ENCODE results near the gene NPAS3.

NPAS3 gene

DNA sequence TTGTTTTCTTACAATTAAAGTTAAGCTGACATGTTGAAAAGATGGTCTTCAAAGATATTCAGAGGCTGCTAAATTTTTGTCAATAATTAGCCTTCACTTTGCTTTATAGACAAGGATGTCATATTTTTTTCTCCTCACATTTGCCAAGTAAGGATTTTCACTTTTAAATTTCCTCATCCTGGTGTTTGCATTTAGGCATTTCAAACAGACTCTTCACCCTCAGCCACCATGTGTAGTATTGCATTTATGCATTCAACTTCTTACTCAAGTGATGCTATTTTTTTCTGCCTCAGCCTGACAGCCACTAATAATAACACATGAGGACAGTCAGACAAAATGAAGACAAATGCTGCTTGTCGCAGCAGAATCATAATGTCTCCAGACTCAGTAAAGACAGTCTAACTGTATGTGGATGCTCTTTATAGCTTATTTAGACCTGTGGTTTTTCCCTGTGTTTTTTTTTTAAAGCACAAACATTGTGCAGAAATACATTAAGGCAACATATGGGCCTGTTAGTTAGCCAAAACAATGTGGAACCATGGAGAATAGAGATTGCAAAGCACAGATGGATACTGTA is 481.5 kb downstream of the NPAS3 start:
- TF ChIP-seq POLR2AphosphoS5 (IDR thresholded peaks at IDR 0.05; ENCODE audit: low read depth, low read length) (no peak), TAF1 (IDR thresholded peaks at IDR 0.05; ENCODE audit: low read depth, low read length) (no peak), POLR2A (IDR thresholded peaks at IDR 0.05; ENCODE audit: low read depth, low read length) (no peak), PAX5 (IDR thresholded peaks at IDR 0.05; ENCODE audit: insufficient read depth, low read length, severe bottlenecking) (no peak), POU2F2 (IDR thresholded peaks at IDR 0.05; ENCODE audit: low read depth, low read length) (no peak), SPI1 (IDR thresholded peaks at IDR 0.05; ENCODE audit: low read depth, low read length) (no peak)
- FAIRE-seq (no peak), DNase-seq (ENCODE audit: insufficient read length, low spot score) (no peak)

DNA sequence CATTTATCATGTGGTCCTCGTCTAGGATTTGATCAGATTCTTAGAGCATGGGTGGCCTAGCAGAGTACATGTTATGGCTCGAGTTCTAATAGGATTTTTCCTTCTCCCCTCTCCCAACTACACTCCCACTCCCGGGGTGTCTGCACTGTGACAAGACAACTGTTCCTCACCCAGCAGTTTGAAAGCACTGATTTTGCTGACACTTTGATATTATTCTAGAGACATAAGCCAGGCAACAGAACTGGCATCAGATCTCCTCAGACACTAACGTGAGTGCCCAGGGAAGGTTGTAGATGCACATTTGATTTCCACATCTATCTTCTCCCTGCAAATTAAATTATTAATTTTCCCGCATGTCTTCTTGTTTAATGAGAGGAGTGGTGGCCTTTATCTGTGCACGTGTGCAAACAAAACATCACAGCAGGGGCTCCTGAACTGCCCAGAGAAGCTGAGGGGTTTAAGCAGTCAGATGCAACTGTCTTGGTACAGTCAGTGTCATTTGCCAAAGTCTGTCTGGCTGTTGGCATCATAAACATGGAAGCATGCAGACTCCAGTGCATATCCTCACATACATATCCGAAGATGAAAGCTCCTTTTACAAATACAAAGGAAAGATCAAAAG is 491.8 kb downstream of the NPAS3 start:
- FAIRE-seq (no peak), DNase-seq (ENCODE audit: insufficient read length, low spot score) (no peak)
- TF ChIP-seq POLR2AphosphoS5 (IDR thresholded peaks at IDR 0.05; ENCODE audit: low read depth, low read length) (no peak), POU2F2 (IDR thresholded peaks at IDR 0.05; ENCODE audit: low read depth, low read length) (no peak), POLR2A (IDR thresholded peaks at IDR 0.05; ENCODE audit: low read depth, low read length) (no peak), TAF1 (IDR thresholded peaks at IDR 0.05; ENCODE audit: low read depth, low read length) (no peak), SPI1 (IDR thresholded peaks at IDR 0.05; ENCODE audit: low read depth, low read length) (no peak), PAX5 (IDR thresholded peaks at IDR 0.05; ENCODE audit: insufficient read depth, low read length, severe bottlenecking) (no peak)

DNA sequence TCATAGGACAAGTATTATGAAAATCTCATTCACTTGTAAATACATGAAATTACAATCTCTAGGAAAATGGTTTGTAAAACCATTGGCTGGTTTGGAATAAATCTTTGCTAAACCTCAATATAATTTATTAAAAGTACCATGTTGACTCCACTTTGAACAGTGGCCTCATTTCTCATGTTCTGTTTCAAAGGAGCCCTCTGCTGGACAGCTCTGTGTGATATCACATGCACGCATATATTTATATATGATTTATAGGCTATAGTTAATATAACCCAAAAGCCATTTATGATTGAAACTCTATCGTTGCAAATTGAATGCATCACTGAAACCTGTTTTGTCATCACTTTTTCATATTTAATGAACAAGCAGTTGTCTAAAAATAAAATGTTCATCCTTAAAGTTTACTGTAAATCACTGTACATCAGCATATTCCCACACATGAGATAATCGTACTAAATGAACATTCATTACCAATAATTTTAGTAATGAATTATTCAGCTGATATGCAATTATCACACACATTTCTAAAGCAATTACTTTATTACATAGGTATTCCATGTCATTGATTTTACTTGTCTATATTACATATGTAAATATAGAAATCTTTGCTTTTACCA is 493.8 kb downstream of the NPAS3 start:
- DNase-seq (ENCODE audit: insufficient read length, low spot score) (no peak), FAIRE-seq (no peak)
- TF ChIP-seq POU2F2 (IDR thresholded peaks at IDR 0.05; ENCODE audit: low read depth, low read length) (no peak), POLR2AphosphoS5 (IDR thresholded peaks at IDR 0.05; ENCODE audit: low read depth, low read length) (no peak), PAX5 (IDR thresholded peaks at IDR 0.05; ENCODE audit: insufficient read depth, low read length, severe bottlenecking) (no peak), POLR2A (IDR thresholded peaks at IDR 0.05; ENCODE audit: low read depth, low read length) (no peak), SPI1 (IDR thresholded peaks at IDR 0.05; ENCODE audit: low read depth, low read length) (no peak), TAF1 (IDR thresholded peaks at IDR 0.05; ENCODE audit: low read depth, low read length) (no peak)

DNA sequence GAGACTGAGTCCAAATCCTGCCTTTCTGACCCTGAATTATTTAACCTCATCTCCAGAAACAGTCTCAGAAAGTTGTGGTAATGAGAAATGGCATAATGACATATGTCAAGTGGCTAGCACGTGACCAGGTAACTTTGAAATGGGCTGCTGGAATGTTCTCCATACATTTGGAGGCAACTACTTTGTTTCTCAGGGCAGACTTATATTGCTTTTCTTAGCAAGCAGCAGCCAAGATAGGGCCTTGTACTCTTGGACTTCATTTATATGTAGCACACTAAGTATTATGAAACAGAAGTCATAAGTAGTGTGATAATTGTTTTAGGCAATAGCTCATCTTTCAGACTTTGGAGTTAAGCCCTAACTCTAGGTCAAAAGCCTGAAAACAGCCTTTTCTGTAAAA is 494.7 kb downstream of the NPAS3 start:
- TF ChIP-seq PAX5 (IDR thresholded peaks at IDR 0.05; ENCODE audit: insufficient read depth, low read length, severe bottlenecking) (no peak), TAF1 (IDR thresholded peaks at IDR 0.05; ENCODE audit: low read depth, low read length) (no peak), POLR2A (IDR thresholded peaks at IDR 0.05; ENCODE audit: low read depth, low read length) (no peak)
- DNase-seq (ENCODE audit: insufficient read length, low spot score) (no peak), FAIRE-seq (no peak)

DNA sequence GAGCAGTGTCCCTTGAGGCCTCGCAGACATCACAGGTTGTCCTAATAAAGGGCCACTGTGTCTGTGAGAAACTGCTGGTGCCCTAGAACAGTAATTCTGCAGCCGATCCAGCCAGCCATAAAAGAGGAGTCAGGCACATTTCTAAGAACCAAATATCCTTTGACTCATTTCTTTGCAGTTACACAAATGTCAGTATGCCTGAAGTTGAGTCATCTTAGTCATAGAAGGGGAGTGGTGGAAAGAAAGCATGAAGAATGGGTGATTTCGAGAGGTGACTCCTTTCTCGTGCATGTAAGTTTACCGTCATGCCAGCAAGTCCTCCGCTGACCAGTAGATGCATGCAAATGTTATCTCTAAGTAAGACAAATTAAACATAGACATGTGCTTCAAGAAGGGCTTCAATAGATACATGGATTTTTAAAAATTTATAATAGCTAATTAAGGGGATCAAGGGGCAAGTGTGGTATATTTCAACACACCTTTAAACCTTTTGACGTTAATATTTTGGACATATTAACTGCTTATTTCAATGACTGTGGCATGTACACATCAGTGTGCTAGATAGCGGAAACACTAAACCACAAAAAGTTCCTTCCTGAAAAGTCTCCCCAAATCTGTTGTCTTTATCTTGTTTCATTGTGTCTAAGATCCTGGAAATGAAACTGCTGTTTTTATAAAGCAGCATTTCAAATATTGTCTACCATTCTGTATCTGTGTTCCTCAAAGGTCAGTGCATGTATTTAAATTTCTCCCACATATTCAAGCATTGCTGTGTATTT is 497.4 kb downstream of the NPAS3 start:
- FAIRE-seq (no peak), DNase-seq (ENCODE audit: insufficient read length, low spot score) (no peak)
- TF ChIP-seq POU2F2 (IDR thresholded peaks at IDR 0.05; ENCODE audit: low read depth, low read length) (no peak), SPI1 (IDR thresholded peaks at IDR 0.05; ENCODE audit: low read depth, low read length) (no peak), POLR2A (IDR thresholded peaks at IDR 0.05; ENCODE audit: low read depth, low read length) (no peak), TAF1 (IDR thresholded peaks at IDR 0.05; ENCODE audit: low read depth, low read length) (no peak), POLR2AphosphoS5 (IDR thresholded peaks at IDR 0.05; ENCODE audit: low read depth, low read length) (no peak), PAX5 (IDR thresholded peaks at IDR 0.05; ENCODE audit: insufficient read depth, low read length, severe bottlenecking) (no peak)

DNA sequence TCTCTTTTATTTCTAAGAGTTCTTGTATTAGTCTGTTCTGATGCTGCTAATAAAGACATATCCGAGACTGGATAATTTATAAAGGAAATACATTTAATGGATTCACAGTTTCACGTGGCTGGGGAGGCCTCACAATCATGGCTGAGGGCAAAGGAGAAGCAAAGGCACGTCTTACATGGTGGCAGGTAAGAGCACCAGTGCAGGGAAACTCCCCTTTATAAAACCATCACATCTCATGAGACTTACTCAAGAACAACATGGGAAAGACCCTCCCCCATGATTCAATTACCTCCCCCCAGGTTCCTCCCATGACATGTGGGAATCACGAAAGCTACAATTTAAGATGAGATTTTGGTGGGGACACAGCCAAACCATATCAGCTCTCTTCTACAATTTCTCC is 503.0 kb downstream of the NPAS3 start:
- no peak for TF ChIP-seq PAX5 (IDR thresholded peaks at IDR 0.05; ENCODE audit: insufficient read depth, low read length, severe bottlenecking)
- no peak for TF ChIP-seq POLR2AphosphoS5 (IDR thresholded peaks at IDR 0.05; ENCODE audit: low read depth, low read length)
- DNase-seq (ENCODE audit: insufficient read length, low spot score) (no peak), FAIRE-seq (no peak)

DNA sequence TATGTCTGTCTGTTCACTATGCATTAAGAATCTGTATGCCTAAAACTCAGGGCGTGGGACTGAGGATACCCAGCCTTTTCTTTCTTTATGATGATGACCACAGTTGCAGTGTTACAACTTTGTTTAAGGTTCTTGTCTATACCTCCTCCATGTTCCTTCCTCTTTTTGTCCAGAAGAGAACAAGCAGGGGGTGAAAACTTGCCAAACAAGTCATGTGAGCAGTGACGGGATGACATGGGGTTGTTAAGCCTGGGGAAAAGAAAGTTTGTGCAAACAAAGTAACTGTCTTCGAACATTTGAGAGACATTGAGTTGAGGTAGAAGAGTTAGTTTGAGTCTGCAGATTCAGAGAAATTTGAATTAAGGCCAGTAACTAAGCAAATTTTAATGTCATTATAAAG is 505.5 kb downstream of the NPAS3 start:
- FAIRE-seq (no peak), DNase-seq (ENCODE audit: insufficient read length, low spot score) (no peak)
- TF ChIP-seq POU2F2 (IDR thresholded peaks at IDR 0.05; ENCODE audit: low read depth, low read length) = no peak
- TF ChIP-seq POLR2A (IDR thresholded peaks at IDR 0.05; ENCODE audit: low read depth, low read length) = no peak
- TF ChIP-seq POLR2AphosphoS5 (IDR thresholded peaks at IDR 0.05; ENCODE audit: low read depth, low read length) = no peak

DNA sequence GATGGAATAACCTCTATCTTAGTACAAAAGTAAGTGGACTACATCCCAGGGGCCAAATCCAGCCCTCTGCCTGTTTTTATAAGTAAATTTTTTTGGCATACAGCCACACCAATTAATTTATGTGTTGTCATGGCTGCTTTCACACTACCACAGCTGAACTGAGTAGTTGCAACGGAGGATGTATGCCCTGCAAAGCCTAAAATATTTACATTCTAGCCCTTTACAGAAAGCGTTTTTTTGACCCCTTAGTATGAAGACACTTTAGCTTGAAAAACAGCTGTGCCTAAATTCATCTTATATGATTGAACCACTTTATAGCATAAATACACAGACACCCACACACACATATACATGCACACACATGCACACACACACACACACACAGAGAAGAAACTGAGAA is 510.6 kb downstream of the NPAS3 start:
- FAIRE-seq (no peak), DNase-seq (ENCODE audit: insufficient read length, low spot score) (no peak)
- no peak for TF ChIP-seq TAF1 (IDR thresholded peaks at IDR 0.05; ENCODE audit: low read depth, low read length)
- no peak for TF ChIP-seq SPI1 (IDR thresholded peaks at IDR 0.05; ENCODE audit: low read depth, low read length)
- TF ChIP-seq POU2F2 (IDR thresholded peaks at IDR 0.05; ENCODE audit: low read depth, low read length) = no peak
- no peak for TF ChIP-seq POLR2AphosphoS5 (IDR thresholded peaks at IDR 0.05; ENCODE audit: low read depth, low read length)
- TF ChIP-seq POLR2A (IDR thresholded peaks at IDR 0.05; ENCODE audit: low read depth, low read length) = no peak
- no peak for TF ChIP-seq PAX5 (IDR thresholded peaks at IDR 0.05; ENCODE audit: insufficient read depth, low read length, severe bottlenecking)

DNA sequence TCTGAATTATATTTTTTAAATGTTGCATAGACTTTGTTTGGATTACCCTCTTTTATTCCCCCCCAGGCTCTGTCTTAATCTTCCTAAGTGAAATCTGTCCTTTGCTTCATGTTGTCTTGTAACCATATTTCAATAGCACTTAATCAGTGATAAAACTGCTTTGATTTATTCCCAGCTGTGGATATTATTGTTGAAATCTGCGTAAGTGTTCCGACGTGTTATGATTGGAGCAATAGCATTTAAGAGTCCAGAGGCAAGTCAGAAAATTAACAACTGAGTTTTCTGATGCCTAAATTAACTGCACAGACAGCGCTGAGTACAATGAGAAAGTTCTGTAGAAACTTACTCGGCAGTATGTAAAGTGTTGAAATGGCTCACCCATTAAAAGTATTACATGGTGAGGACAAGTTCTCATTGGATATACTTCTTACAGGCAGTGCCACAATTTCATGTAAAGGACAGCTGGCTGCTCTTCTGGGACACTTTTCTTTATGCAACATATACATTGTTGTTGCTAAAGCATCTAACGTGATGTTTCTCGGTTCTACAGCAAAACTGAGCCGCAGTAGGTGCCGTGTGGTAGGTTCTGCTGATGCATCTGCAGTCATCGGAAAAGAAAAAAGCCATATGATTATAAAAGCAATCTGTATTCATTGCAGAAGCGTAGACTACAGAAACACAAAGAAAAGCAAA is 511.2 kb downstream of the NPAS3 start:
- DNase-seq (ENCODE audit: insufficient read length, low spot score) (no peak), FAIRE-seq (no peak)
- TF ChIP-seq TAF1 (IDR thresholded peaks at IDR 0.05; ENCODE audit: low read depth, low read length) = no peak
